ENCODE results near the gene ANKRD9. TPM values are rescaled to one million over a fixed set of nuclear protein-coding genes. Genes with fewer than 3 reads are reported as not detected.

The ANKRD9 gene
- total RNA-seq, 1 experiment from 2014 or later: 19.9 TPM

- DNase-seq (ENCODE audit: low spot score): no peak
Observed at GRCh38 chr14:102503641-102504327, 5.8 kb downstream of the ANKRD9 start.

GRCh38 chr14:102502571-102502970, 7.0 kb downstream of the ANKRD9 start:
- in situ Hi-C loops (cut with HindIII; ENCODE audit: low sequenced_read_pairs): no loop called here
- DNase-seq (ENCODE audit: low spot score): no peak

More at GRCh38 chr14:102503641-102504327, 5.8 kb downstream of the ANKRD9 start:
- in situ Hi-C loops (cut with HindIII; ENCODE audit: low sequenced_read_pairs): no loop called here

GRCh38 chr14:102501751-102502315, 7.7 kb downstream of the ANKRD9 start:
- no peak for DNase-seq (ENCODE audit: low spot score)
- in situ Hi-C loops (cut with HindIII; ENCODE audit: low sequenced_read_pairs): no loop called here

GRCh38 chr14:102500713-102501112, 8.9 kb downstream of the ANKRD9 start:
- peak; percentile 18 for DNase-seq (ENCODE audit: low spot score)
- in situ Hi-C loops (cut with HindIII; ENCODE audit: low sequenced_read_pairs): no loop called here

GRCh38 chr14:102500158-102500662, 9.4 kb downstream of the ANKRD9 start:
- in situ Hi-C loops (cut with HindIII; ENCODE audit: low sequenced_read_pairs): no loop called here
- DNase-seq (ENCODE audit: low spot score): peak; percentile 74

GRCh38 chr14:102499401-102500157, 10.0 kb downstream of the ANKRD9 start:
- in situ Hi-C loops (cut with HindIII; ENCODE audit: low sequenced_read_pairs): no loop called here
- DNase-seq (ENCODE audit: low spot score): no peak

- no peak for DNase-seq (ENCODE audit: low spot score)
- in situ Hi-C loops (cut with HindIII; ENCODE audit: low sequenced_read_pairs): no loop called here
Observed at GRCh38 chr14:102498678-102499265, 10.8 kb downstream of the ANKRD9 start.

GRCh38 chr14:102497998-102498677, 11.4 kb downstream of the ANKRD9 start:
- in situ Hi-C loops (cut with HindIII; ENCODE audit: low sequenced_read_pairs): no loop called here
- DNase-seq (ENCODE audit: low spot score): no peak

- in situ Hi-C loops (cut with HindIII; ENCODE audit: low sequenced_read_pairs): no loop called here
- no peak for DNase-seq (ENCODE audit: low spot score)
Observed at GRCh38 chr14:102496958-102497744, 12.4 kb downstream of the ANKRD9 start.

- in situ Hi-C loops (cut with HindIII; ENCODE audit: low sequenced_read_pairs): no loop called here
- DNase-seq (ENCODE audit: low spot score): no peak
Observed at GRCh38 chr14:102496331-102496691, 13.3 kb downstream of the ANKRD9 start.

- no peak for DNase-seq (ENCODE audit: low spot score)
- in situ Hi-C loops (cut with HindIII; ENCODE audit: low sequenced_read_pairs): no loop called here
Observed at GRCh38 chr14:102495491-102496330, 13.9 kb downstream of the ANKRD9 start.

GRCh38 chr14:102493585-102493984, 16.0 kb downstream of the ANKRD9 start:
- in situ Hi-C loops (cut with HindIII; ENCODE audit: low sequenced_read_pairs): no loop called here
- DNase-seq (ENCODE audit: low spot score): no peak

GRCh38 chr14:102493096-102493495, 16.5 kb downstream of the ANKRD9 start:
- in situ Hi-C loops (cut with HindIII; ENCODE audit: low sequenced_read_pairs): no loop called here
- no peak for DNase-seq (ENCODE audit: low spot score)

GRCh38 chr14:102492531-102492910, 17.1 kb downstream of the ANKRD9 start:
- no peak for DNase-seq (ENCODE audit: low spot score)
- in situ Hi-C loops (cut with HindIII; ENCODE audit: low sequenced_read_pairs): no loop called here

GRCh38 chr14:102491786-102492530, 17.6 kb downstream of the ANKRD9 start:
- DNase-seq (ENCODE audit: low spot score): no peak
- in situ Hi-C loops (cut with HindIII; ENCODE audit: low sequenced_read_pairs): no loop called here

GRCh38 chr14:102491366-102491765, 18.2 kb downstream of the ANKRD9 start:
- DNase-seq (ENCODE audit: low spot score): no peak
- in situ Hi-C loops (cut with HindIII; ENCODE audit: low sequenced_read_pairs): no loop called here

- in situ Hi-C loops (cut with HindIII; ENCODE audit: low sequenced_read_pairs): no loop called here
- no peak for DNase-seq (ENCODE audit: low spot score)
Observed at GRCh38 chr14:102490456-102490855, 19.1 kb downstream of the ANKRD9 start.
